Bronchus fibroblast of lung (primary cell): ENCODE data around the gene LRCH3. TPM values are rescaled to one million over a fixed set of nuclear protein-coding genes. Genes with fewer than 3 reads are reported as not detected.

Source experiments
- total RNA-seq: library from RNA; depleted of rRNA; stranded (reverse); fragments of >200 nt; gene quantifications from 2 replicates; pipeline ENCODE4 v1.2.3, GENCODE V29; 2015

LRCH3 gene
- total RNA-seq: 11.6 and 14.0 TPM in 2 replicates

GRCh38 chr3:197791113-197791891 is at the start of gene LRCH3:
Gene LRCH3 (plus strand): TSS chr3:197791254. CDS start chr3:197791279, 25 bp downstream.

GRCh38 chr3:197749601-197750395 is 41.3 kb upstream of the LRCH3 start, which contains the start of gene FYTTD1:
Gene FYTTD1 (plus strand): TSS chr3:197749883. CDS start chr3:197749972, 89 bp downstream.

Other genes starting within 250 kb of the LRCH3 start
- gene BDH1, start 235.3 kb upstream of the LRCH3 start, total RNA-seq: 10.1 and 13.6 TPM in 2 replicates
- 16.0 and 22.0 TPM in 2 replicates for gene RUBCN, start 54.4 kb upstream of the LRCH3 start, total RNA-seq
- 17.7 and 22.0 TPM in 2 replicates for gene FYTTD1, start 41.4 kb upstream of the LRCH3 start, total RNA-seq
- 989 and 1,086 TPM in 2 replicates for gene RPL35A, start 158.9 kb downstream of the LRCH3 start, total RNA-seq
- gene LMLN, start 169.0 kb downstream of the LRCH3 start, total RNA-seq: 1.9 and 4.9 TPM in 2 replicates